Skin epidermis (tissue), 12 donors: ENCODE results near the gene DOHH.

ENCODE experiments used
- H3K27ac ChIP-seq, 21 experiments: fragments of 200-600 bp; sonication (generic) in 11 of 21; one replicate each; pipeline ENCODE4 v1.5.0; 2020; ENCODE audit warnings: mild to moderate bottlenecking in 3 of 21, inconsistent platforms in 2 of 21, moderate library complexity in 2 of 21
- H3K4me3 ChIP-seq, 7 experiments: fragments of 200-600 bp; sonication (generic) in 2 of 7; one replicate each; pipeline ENCODE4 v1.5.0; 2020; ENCODE audit warnings: inconsistent platforms in 2 of 7, mild to moderate bottlenecking in 2 of 7, moderate library complexity in 1 of 7

DOHH gene

GRCh38 chr19:3467437-3468198, 32.9 kb downstream of the DOHH start:
- Histone ChIP-seq H3K27ac (peak overlapping the region in 1 of 21 experiments; percentile 1), H3K4me3 (no peak overlapping the region)

GRCh38 chr19:3466635-3467034, 33.8 kb downstream of the DOHH start:
- no peak overlapping the region for H3K27ac ChIP-seq
- H3K4me3 ChIP-seq = no peak overlapping the region

- no peak overlapping the region for H3K4me3 ChIP-seq
- peak overlapping the region in 1 of 21 experiments; percentile 24 for H3K27ac ChIP-seq
These were observed 34.9 kb downstream of the DOHH start for GRCh38 chr19:3465552-3465951.

DNA sequence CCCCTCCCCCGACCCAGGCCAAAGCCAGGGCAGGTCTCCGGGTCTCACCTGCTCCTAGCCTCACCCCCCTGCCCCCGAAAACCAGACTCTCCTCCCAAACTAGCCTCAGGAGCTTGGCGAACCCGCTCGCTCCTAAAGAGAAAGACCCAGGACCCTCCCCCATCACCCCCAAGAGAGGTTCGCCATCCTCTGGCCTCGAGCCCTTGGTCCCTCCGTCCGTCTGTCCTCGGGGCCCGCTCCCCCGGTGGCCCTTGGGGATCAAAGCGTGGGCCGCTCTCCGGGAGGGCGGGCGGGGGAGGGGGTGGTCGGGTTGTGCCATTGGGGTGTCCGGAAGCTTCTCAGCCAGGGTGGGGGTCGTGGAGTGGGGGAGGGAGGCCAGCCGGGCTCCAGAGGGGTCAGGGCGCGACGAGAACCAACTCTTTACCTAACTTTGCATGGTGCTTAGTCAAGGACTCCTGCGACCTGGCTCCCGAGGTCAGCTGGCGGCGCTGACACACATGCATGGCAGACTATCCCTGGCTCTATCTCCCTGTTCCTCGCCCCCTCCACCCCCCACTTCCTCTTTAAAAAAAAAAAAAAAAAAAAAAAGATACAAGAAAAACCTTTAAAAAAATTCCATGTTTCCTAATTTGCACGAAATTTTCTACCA, 35.8 kb downstream of the DOHH start:
- Histone ChIP-seq H3K4me3 (no peak overlapping the region), H3K27ac (peak overlapping the region in 2 of 21 experiments; percentile 8 to 51)

- peak overlapping the region in 2 of 21 experiments; percentile 8 to 51 for H3K27ac ChIP-seq
- H3K4me3 ChIP-seq = no peak overlapping the region
These were observed 36.5 kb downstream of the DOHH start for GRCh38 chr19:3463714-3464586.

DNA sequence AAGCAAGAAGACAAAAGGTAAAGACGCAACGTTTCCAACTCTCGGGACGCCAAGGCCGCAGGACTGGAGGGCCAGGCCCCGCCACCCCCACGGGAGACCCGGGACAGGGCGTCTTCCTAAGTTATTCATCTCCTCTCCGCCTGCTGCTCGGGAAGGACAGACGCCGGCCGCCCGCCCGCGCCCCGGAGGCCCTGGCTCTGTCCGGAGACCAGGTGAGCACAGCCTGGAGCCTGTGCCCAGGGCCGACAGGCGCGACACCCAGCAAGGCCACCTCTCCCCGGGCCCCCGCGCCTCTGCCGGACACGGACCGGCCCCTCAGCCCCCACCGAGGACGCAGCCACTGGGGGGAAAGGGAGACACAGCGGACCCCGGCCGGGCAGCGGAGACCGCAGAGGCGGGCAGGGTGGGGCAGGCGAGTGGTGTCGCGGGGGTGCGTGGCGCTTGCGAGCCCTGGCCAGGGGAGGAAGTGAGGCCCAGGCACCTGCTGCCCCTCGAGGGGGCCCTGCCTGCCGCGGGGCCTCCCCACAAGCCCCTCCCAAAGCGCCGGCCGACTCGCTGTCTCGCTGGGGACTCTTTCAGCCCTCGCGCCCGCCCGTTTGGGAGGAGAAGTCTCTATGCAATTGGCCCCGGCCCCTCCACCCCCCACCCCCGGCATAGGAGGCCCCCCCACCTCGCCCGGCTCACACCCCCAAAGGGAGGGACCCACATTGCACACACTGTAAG, 37.3 kb downstream of the DOHH start:
- H3K4me3 ChIP-seq = no peak overlapping the region
- peak overlapping the region in 1 of 21 experiments; percentile 12 for H3K27ac ChIP-seq

DNA sequence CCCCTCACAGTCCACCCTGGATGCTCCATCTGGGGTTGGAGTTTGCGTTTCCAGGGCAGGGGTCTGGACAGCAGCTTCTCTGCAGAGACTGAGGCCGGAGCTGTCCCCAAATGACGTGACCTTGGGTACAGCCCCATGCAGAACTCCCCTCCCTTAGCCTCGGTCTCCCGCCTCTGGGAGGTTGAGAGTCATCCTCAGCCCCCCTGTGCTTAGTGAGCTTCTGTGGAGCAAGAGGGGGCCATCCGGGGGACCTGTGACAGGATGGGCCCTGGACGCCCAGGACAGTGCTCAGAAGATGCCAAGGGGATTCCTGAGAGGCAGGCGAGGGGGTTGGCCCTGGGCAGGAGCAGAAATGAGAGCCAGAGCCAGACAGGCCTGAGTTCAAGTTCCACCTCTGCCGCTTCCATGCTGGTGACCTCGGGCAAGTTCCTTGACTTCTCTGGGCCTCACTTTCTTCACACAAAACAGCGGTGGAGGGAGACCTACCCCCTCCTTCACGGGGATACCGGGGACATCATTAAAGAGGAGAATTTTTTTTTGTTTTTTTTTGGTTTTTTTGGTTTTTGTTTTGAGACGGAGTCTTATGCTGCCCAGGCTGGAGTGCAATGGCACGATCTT, 40.4 kb downstream of the DOHH start:
- H3K4me3 ChIP-seq = no peak overlapping the region
- H3K27ac ChIP-seq = peak overlapping the region in 14 of 21 experiments; percentile 9 to 80 (median 69)

- H3K27ac ChIP-seq = peak overlapping the region in 19 of 21 experiments; percentile 6 to 80 (median 69)
- no peak overlapping the region for H3K4me3 ChIP-seq
These were observed 41.2 kb downstream of the DOHH start for GRCh38 chr19:3459089-3459881.

GRCh38 chr19:3458229-3459088, 42.0 kb downstream of the DOHH start:
- H3K27ac ChIP-seq = peak overlapping the region in 19 of 21 experiments; percentile 0 to 80 (median 69)
- H3K4me3 ChIP-seq = no peak overlapping the region

DNA sequence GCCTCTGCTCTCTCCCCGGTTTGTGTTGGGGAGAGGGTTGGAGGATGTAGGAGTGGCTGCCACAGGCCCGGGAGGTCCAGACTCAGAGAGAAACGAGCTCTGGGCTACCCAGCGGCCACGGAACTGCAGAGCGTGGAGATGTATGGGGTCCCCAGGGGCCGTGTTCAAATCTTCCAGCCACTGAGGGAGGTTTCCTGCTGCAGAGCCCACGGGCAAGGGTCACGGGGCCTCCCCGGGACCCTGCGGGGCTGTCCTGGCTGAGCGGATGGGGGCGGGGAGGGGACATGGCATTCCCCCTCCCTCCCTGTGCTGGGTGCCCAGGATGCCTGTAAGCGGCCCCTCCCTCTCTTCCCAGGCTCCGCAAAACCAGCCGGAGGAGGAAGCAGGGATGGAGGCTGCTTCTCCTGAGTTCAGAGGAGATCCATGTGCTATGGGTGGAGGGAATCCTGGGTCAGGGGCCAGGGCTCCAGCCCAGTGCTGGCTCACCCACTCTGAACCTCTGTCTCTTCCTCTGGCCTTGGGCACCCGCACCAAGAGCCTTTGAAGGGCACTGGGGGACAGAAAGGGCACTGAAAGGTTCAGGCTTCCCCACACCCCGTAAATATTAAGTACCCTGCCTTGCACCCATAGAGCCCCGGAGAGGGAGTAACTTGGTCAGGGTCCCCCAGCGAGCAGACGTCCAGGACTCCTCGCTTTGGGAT, 42.8 kb downstream of the DOHH start:
- peak overlapping the region in 16 of 21 experiments; percentile 3 to 80 (median 69) for H3K27ac ChIP-seq
- H3K4me3 ChIP-seq = no peak overlapping the region

GRCh38 chr19:3456925-3457527, 43.4 kb downstream of the DOHH start:
- peak overlapping the region in 12 of 21 experiments; percentile 3 to 80 (median 69) for H3K27ac ChIP-seq
- H3K4me3 ChIP-seq = no peak overlapping the region

GRCh38 chr19:3455960-3456601, 44.4 kb downstream of the DOHH start:
- H3K4me3 ChIP-seq = no peak overlapping the region
- peak overlapping the region in 6 of 21 experiments; percentile 1 to 74 (median 28) for H3K27ac ChIP-seq

DNA sequence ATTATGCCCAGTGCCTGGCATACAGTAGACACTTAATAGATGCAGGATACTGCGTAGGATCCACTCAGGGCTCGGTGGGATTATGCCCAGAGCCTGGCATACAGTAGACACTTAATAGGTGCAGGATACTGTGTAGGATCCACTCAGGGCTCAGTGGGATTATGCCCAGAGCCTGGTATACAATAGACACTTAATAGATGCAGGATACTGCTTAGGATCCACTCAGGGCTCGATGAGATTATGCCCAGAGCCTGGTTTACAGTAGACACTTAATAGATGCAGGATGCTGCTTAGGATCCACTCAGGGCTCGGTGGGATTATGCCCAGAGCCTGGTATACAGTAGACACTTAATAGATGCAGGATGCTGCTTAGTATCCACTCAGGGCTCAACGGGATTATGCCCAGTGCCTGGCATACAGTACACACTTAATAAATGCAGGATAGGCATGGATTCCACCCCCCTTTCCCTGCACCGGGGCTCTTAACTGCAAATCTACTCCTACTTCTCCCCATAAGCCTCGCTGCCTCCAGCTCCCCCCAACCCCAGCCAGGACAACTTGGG, 45.0 kb downstream of the DOHH start:
- Histone ChIP-seq H3K4me3 (no peak overlapping the region), H3K27ac (no peak overlapping the region)

DNA sequence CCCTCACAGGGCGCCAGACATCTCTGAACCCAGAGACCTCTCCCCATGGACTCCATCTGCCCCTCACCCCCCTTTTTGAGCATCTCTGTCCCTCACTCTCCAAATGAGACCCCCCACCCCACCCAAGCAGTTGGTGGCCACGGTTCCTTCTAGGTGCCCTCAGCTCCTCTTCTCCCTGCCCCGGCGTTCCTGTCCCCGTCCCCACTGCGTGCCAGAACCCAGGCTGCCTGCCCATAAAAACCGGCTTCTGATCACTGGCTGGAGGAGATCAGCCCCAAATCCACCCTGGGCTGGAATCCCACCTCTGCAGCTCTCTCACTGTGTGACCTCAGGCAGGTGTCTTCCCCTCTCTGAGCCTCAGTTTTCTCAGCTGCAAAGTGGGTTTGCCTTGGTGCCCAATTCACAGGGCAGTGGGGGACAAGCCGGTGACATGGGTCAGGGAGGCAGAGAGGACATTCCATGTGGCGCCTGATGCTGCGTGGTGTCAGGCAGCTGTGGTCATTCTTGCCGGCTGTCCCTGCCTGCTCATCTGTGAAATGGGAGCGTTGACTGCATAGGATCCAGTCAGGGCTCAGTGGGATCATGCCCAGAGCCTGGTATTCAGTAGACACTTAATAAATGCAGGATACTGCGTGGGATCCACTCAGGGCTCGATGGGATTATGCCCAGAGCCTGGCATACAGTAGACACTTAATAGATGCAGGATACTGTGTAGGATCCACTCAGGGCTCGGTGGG, 45.6 kb downstream of the DOHH start:
- Histone ChIP-seq H3K27ac (peak overlapping the region in 2 of 21 experiments; percentile 14 to 54), H3K4me3 (no peak overlapping the region)

DNA sequence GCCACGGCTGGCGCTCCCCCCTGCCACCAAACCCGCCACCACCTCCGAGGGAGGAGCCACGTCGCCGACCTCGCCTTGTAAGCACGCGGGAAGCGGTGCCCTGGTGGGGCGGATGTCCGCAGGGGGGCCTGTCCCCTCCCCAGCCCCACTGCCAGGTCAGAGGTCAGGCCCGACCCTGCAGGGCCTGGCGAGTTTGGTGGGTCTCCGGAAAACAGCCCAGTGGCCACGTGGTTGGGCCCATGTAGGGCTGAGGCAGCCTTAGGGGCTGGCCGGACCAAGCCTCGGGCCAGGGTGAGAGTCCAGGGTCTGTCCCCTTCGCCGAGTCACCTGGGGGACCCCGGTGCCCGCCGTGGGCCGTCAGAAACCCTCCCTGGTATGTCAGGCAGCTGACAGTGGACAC, 46.6 kb downstream of the DOHH start:
- no peak overlapping the region for H3K4me3 ChIP-seq
- peak overlapping the region in 3 of 21 experiments; percentile 14 to 54 (median 19) for H3K27ac ChIP-seq
